Activated CD4-positive, alpha-beta T cell treated with anti-CD3 and anti-CD28 coated beads, Interleukin-2, amount 10 ng/mL, durations not matched to agents 24 days and 14 days (primary cell): Measurements from ENCODE around the gene AGO4. TPM values are rescaled to one million over a fixed set of nuclear protein-coding genes. Genes with fewer than 3 reads are reported as not detected.

ENCODE experiments used
- total RNA-seq: library from RNA; stranded (reverse); gene quantifications from 2 replicates; pipeline ENCODE4 v1.2.3, GENCODE V29; 2022

The AGO4 gene
- total RNA-seq, 1 donor from 2014 or later, result 10.0 TPM

Other genes with a start within 250 kb of the AGO4 start
- 0.38 and 0.49 TPM in 2 replicates for gene TFAP2E, start 234.7 kb upstream of the AGO4 start, total RNA-seq
- 133 TPM in 2 replicates for gene PSMB2, start 166.5 kb upstream of the AGO4 start, total RNA-seq
- gene C1orf216, start 89.1 kb upstream of the AGO4 start, total RNA-seq, result 25.0 and 26.0 TPM in 2 replicates
- gene CLSPN, start 38.0 kb upstream of the AGO4 start, total RNA-seq, result 59.4 and 62.3 TPM in 2 replicates
- 38.6 and 39.1 TPM in 2 replicates for gene AGO1, start 75.2 kb downstream of the AGO4 start, total RNA-seq
- gene AGO3, start 123.1 kb downstream of the AGO4 start, total RNA-seq, result 25.9 and 32.1 TPM in 2 replicates